RWPE2 (cell line): ENCODE data around the gene IL19.

Experiments used
- ATAC-seq: fragments of 200-7000 bp; cut with Tn5 transposase; 3 replicates; pipeline ENCODE4 v1.9.1; 2021; ENCODE audit warnings: low read depth
- DNase-seq: peaks from one replicate; pipeline ENCODE4 v3.0.0-alpha.2; 2020; ENCODE audit warnings: low spot score
- H3K27ac ChIP-seq: fragments of 450-650 bp; 2 replicates; pipeline ENCODE4 v1.5.1; 2017; ENCODE audit warnings: mild to moderate bottlenecking; ENCODE audit not compliant: poor library complexity, severe bottlenecking
- H3K27me3 ChIP-seq: fragments of 250-450 bp; sonication (Bioruptor Pico); 2 replicates; pipeline ENCODE4 v1.5.1; 2021; ENCODE audit warnings: mild to moderate bottlenecking, moderate library complexity; ENCODE audit not compliant: insufficient read depth, poor library complexity, severe bottlenecking
- H3K36me3 ChIP-seq: fragments of 250-450 bp; sonication (Bioruptor Pico); 2 replicates; pipeline ENCODE4 v1.5.1; 2020; ENCODE audit warnings: low read depth, mild to moderate bottlenecking, moderate library complexity
- H3K4me1 ChIP-seq: fragments of 250-450 bp; sonication (Bioruptor Pico); 2 replicates; pipeline ENCODE4 v1.5.1; 2021; ENCODE audit warnings: mild to moderate bottlenecking, moderate library complexity; ENCODE audit not compliant: insufficient read depth, poor library complexity, severe bottlenecking
- H3K4me3 ChIP-seq: fragments of 250-450 bp; sonication (Bioruptor Pico); 2 replicates; pipeline ENCODE4 v1.5.1; 2021; ENCODE audit warnings: mild to moderate bottlenecking, moderate library complexity; ENCODE audit not compliant: severe bottlenecking
- H3K9me3 ChIP-seq: fragments of 250-450 bp; sonication (Bioruptor Pico); 2 replicates; pipeline ENCODE4 v1.5.1; 2021; ENCODE audit warnings: mild to moderate bottlenecking, moderate library complexity; ENCODE audit not compliant: severe bottlenecking
- CTCF ChIP-seq: fragments of 450-650 bp; IDR thresholded peaks from one replicate; pipeline ENCODE4 v1.5.1; 2017; ENCODE audit warnings: mild to moderate bottlenecking, moderate library complexity; ENCODE audit not compliant: poor library complexity, severe bottlenecking

Gene IL19

GRCh38 chr1:206770531-206771337 lies at the start of gene IL19:
TSS of gene IL19 (plus strand) at chr1:206770773. CDS start at chr1:206836663, 65,890 bp downstream.
- H3K4me3 ChIP-seq = no peak within 1 kb of the TSS
- H3K4me1 ChIP-seq = no peaks in the 10 kb centered on the region
- DNase-seq = no peak
- no peaks in the 10 kb centered on the region for H3K27me3 ChIP-seq
- TF ChIP-seq CTCF = no peak
- peak; percentile 62 for ATAC-seq
- H3K27ac ChIP-seq = no peak within 1 kb of the TSS
- no peaks in the 10 kb centered on the region for H3K36me3 ChIP-seq
- H3K9me3 ChIP-seq = no peaks in the 10 kb centered on the region

GRCh38 chr1:206721454-206721853 lies 49.1 kb upstream of the IL19 start:
- no peak for TF ChIP-seq CTCF
- Histone ChIP-seq H3K4me1 (peaks cover 23% of the 10 kb centered on the region), H3K9me3 (no peaks in the 10 kb centered on the region), H3K4me3 (no peak overlapping the region), H3K36me3 (no peaks in the 10 kb centered on the region), H3K27ac (no peak overlapping the region), H3K27me3 (no peaks in the 10 kb centered on the region)
- DNase-seq (no peak), ATAC-seq (no peak)

- H3K4me1 ChIP-seq = peaks cover 18% of the 10 kb centered on the region
- H3K9me3 ChIP-seq = no peaks in the 10 kb centered on the region
- H3K36me3 ChIP-seq = no peaks in the 10 kb centered on the region
- H3K27me3 ChIP-seq = no peaks in the 10 kb centered on the region
- ATAC-seq = no peak
- TF ChIP-seq CTCF = no peak
- DNase-seq = no peak
- H3K27ac ChIP-seq = peak overlapping the region; percentile 35
- H3K4me3 ChIP-seq = no peak overlapping the region
Observed at GRCh38 chr1:206722751-206723461, 47.7 kb upstream of the IL19 start.

GRCh38 chr1:206723462-206723804 lies 47.1 kb upstream of the IL19 start:
- H3K4me1 ChIP-seq = peaks cover 18% of the 10 kb centered on the region
- no peak for TF ChIP-seq CTCF
- H3K27ac ChIP-seq = peak overlapping the region; percentile 35
- H3K9me3 ChIP-seq = no peaks in the 10 kb centered on the region
- no peak for DNase-seq
- H3K36me3 ChIP-seq = no peaks in the 10 kb centered on the region
- H3K27me3 ChIP-seq = no peaks in the 10 kb centered on the region
- no peak for ATAC-seq
- H3K4me3 ChIP-seq = no peak overlapping the region
